SH-SY5Y (cell line): ENCODE data around the gene FAM83B.

Experiments
- GATA2 ChIP-seq: IDR thresholded peaks from 2 replicates; pipeline ENCODE4 v1.6.1; 2011; ENCODE audit warnings: mild to moderate bottlenecking, low read depth, low read length
- GATA3 ChIP-seq: IDR thresholded peaks from 2 replicates; pipeline ENCODE4 v1.6.1; 2011; ENCODE audit warnings: low read depth, mild to moderate bottlenecking, low read length, moderate library complexity

FAM83B gene

DNA sequence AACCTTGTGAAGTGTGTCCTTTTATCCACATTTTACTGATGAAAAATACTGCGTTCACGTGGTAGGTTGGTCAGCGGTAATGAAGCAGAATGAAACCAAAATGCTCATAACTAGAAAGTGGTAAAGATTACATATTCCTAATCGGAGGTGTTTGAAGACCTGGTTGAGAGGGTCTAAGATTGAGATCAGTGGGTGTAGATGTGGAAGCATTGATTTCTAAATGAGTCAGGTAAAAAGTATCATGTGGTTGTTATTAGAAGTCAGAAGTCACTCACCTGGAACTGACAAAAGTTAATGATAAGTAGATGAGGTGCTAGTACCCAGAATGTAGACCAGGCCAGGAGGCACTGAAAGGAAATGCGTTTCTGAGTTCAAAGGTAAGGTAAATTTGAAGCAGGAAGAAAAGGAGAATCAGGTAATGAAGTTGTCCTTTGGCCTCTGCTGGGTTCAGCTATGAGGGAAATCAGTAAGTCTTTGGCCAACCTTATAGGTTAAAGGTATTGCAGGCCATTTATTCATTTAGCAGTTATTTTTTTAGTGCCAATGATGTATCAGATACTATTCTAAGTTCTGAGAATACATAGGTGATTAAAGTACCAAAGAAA is 31.2 kb downstream of the FAM83B start:
- TF ChIP-seq GATA3 = no peak
- no peak for TF ChIP-seq GATA2

DNA sequence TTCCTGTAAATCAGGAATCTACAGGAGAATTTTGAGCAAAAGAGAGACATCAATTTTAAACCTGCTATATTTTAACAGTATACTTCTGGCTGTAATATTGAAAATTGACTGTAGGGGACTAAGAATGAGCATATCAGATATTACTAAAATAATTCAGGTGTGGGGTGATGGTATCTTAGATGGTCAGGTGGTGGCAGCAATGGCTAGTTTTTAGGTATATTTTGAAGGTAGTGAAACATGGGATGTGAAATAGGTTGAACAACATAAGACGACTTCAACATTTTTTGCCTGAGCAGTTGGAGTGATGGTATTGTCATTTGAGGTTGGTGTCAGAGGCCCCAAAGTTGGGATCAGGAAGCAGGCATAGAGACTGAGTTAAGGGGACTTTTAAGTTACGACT is 32.1 kb downstream of the FAM83B start:
- TF ChIP-seq GATA2 = no peak
- no peak for TF ChIP-seq GATA3

DNA sequence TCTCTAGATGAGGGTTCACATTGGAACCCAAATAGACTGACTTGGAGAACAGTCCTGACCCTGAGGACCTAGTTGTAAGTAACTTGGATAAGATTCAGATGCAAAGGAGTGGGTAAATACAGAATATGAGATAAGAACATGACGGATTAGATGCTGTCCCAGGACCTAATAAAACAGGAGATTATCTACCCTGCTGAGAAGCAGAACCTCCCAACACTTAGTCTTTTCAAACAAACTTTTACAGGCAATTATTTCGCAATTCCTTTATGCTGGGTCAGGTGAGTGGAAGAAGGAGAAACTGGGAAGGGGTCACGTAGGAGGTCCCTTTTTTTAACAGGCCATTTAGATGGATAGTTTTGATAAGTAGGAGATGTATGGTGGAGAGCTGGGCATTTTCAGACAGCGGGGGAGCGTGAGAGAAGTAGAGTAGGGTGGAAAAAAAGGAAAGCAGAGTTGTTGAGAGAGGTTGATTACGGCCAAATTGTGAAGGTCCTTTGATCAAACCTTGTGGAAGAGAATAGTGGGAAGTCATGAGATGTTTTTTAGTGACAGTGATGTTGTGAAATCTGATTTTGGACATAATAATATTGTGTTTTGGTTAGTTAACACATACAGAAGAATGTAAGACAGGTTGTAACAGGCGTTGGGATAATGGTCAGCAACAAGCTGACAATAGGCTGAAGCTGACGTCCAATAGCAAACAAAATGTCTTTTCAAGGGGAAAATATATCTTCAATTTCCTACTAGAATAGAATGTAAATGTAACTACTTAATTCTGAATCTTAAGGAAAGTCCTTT is 32.8 kb downstream of the FAM83B start:
- no peak for TF ChIP-seq GATA3
- TF ChIP-seq GATA2 = no peak

DNA sequence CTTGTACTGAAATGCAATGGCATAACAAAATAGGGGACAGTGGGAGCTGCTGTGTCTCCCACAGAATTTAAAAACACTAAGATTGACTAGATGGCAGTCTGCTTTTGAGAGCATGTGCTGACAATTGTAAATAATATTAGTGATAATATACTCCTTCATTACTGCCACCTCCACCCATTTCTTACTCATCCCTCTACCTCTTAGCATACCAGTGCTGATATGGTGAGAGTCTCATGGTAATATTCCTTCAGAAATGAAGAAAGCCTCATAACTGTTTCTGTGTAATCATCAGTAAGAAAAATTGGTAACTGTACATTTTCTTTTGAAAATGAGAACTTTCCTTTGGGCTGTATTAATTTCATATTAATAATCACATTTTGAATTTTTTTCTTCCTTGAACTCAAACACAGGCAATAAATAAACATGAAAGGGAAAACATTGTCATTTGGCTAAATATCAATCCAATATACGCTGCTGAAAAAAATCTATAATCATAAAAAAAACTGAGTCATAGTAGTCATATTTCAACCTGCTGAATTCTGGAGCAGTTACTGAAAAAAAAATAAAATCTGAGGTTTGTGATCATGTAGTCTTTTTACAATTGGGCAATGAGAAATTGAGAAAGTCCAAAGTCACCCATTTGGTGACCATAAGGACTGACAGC is 34.6 kb downstream of the FAM83B start:
- TF ChIP-seq GATA2 (no peak), GATA3 (no peak)

DNA sequence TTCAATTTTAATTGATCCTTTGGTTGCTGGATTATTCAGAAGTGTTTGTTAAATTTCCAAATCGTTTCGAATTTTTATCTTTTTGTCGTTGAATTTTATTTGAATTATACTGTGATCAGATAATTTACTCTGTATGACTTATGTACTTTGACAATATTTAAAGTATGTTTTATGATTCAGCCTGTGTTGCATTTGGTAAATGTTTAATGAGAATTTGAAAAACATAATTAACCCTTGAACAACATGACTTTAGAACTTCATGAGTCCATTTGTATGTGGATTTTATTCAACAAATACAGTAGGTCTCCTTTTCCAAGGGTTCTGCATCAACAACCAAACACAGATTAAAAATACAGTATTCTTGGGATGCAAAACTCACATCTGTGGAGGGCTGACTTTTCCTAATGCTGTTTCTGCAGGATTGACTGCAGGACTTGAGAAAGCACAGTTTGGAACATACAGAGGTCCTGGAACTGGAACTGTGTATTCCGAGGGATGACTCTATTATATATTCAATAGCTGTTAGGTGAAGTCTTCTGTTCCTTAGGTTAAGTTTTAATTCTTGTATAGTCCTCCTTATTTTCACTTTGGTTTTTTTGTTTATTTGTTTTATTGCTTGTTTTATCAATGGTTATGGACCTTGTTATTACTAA is 40.5 kb downstream of the FAM83B start:
- TF ChIP-seq GATA2 (no peak), GATA3 (no peak)

DNA sequence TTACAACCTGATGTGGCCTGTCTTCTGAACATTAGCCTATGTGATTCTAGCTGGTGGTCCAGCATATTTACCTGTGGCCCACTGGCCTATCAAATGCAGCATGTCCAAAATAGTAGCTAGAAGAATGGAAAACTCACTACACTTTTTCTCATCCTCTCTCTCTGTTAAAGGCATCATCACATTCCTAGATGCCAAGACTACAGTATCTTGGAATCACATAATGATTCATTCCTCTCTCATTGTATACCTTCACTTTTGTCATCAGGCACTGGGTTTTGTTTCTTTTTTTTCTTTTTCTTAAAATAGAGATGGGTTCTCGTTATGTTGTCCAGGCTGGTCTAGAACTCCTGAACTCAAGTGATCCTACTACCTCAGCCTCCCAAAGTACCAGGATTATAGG is 45.0 kb downstream of the FAM83B start:
- no peak for TF ChIP-seq GATA3
- TF ChIP-seq GATA2 = no peak

DNA sequence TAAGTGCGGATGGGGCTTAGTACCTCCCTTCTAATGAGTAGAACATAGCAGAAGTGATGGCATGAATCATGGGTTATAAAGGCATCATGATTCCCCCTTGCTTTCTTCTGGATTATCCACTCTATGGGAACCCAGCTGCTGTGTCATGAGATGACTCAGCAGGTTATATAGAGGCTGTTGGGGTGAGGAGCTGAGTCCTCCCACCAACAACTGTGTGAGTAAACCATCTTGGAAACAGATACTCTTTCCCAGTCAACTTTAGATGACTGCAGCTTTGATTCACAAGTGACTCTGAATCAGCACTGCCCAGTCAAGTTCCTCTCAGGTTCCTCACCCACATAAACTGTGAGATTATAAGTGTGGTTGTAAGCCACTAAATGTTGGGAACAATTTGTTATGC is 46.3 kb downstream of the FAM83B start:
- no peak for TF ChIP-seq GATA3
- no peak for TF ChIP-seq GATA2

DNA sequence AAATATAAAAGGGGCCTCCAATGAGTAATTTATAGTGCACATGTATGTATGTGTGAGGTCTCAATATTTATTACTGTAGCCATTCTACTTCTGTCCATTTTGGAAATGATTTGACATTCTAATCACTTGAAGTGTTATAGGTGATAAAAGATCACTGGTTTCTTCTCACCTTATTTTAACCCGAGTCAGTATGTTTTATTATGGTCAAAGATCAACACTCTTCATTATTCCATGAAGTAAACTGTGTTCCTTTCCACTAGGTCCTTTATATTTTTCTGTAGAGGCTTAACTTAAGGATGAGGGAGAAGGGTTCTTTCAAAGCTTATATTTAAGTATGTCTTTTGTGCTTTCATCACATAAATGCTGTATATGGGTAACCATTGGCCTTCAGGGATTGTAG is 47.2 kb downstream of the FAM83B start:
- TF ChIP-seq GATA3 (no peak), GATA2 (no peak)

DNA sequence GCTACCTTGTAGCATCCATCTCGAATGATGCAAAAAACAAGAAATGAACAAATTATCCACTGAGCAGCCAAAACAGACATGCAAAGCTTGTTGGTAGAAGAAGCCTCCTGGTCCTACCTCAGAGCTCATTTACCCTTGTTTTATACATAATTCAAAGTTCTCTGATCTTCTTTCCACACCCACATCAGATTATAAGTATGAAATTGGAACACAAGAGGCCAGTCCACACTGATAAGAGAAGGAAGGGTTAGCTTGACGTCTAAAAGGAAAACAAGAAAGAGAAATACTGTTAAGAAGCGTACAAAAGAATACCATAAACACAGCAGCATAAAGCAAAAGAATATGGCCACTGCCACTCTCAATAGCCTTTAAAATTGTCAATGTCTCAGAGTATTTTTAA is 49.7 kb downstream of the FAM83B start:
- TF ChIP-seq GATA2 = no peak
- TF ChIP-seq GATA3 = no peak

DNA sequence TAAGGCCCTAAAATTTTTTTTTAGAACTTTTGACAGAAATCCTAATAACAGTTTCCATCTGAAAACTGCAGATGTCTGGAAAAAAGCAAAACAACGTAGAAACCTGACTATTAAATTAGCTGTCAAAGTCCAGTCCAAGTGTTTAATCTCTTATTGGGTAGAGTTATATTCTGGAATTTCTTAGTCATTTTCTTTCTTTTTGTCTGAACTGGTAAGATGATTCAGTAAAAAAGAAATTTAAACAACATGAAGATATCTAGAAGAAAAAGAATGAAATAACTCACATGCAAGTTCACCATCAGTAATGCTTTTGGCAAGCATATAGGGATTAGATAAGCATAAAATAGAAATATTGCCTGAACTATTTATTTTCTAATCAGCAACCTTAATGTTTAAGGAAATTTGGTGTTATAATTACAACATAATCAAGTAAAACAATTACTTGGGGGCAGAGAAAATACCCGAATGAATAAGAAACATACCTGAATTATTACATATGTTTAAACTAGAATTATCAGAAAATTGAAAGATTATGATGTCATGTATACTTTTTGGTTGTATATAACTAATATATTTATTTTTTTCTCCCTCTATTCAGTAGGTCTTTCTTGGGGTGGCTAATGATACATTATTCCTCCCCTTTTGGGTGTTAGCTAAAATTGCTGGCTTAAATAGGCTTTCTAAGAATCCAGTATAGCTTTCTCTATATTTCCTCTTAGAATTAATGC is 51.1 kb downstream of the FAM83B start:
- TF ChIP-seq GATA3 (no peak), GATA2 (no peak)

DNA sequence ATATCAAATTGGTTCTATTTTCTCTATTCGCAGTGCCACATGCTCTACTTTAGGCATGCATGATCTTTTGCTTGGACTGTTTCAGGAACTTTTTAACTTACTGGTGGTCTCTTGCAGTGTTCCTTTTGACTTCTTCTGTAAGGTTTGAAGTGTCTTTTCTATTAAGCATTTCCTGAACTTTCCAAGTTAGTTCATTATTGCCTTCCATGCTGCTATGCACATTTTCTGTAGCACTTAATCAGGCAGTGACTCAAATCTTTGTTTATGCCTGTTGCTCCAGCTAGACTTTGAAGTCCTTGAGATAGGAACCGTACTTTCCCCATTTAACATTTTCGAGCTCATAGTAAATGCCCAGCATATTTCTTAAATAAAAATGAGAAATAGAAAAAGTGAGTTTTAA is 52.2 kb downstream of the FAM83B start:
- TF ChIP-seq GATA2 (no peak), GATA3 (no peak)

DNA sequence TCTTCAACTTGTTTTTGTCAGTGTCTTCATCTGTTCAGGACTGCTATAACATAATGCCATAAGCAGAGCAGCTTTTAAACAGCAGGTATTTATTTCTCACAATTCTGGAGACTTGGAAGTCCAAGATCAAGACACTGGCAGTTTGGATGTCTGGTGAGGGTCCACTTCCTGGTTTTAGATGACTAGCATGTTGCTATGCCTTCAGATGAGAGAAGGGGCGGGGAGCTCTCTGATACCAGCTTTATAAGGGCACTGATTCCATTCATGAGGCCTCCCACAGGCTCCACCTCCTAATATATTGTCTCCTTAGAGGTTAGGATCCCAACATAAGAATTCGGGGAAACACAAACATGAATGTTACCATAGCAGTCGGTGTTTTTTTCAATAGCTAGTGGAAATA is 52.9 kb downstream of the FAM83B start:
- TF ChIP-seq GATA3 (no peak), GATA2 (no peak)

DNA sequence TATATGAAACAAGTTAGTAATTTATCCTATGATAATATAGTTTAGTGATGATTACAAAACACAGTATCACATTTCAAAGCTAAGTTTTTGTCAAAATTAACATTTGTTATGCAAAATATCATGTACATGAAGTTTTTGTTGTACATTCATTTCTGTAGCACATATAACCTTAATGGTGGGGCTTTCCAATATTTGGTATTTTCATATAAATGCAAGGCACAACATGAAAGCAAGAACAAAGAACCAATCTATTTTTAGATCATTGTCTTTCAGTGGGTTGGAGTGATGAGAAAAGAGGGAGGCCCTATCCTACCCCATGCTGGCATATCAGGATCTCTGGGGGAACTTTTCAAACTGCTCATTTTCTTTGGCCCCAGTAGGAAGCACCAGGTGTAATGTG is 53.4 kb downstream of the FAM83B start:
- TF ChIP-seq GATA2 (no peak), GATA3 (no peak)

DNA sequence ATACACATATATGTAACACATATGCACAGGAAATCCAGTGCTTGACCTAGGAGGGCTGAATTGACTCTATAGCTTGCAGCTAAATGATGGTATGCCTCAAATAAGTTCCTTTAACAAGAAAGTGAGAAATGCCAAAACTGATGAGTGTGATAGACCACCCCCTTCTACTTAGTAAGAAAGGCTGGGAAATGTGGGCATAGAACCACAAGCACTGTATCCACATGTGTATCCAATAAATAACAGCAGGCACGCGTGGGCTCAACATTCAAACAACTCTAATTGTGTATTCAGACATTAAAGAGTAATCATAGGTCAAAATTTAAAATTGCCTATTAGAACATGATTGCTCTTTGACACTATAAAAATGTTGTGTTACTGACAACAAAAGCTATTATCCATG is 54.1 kb downstream of the FAM83B start:
- TF ChIP-seq GATA3 (no peak), GATA2 (no peak)
